Fibroblast of the aortic adventitia (primary cell): ENCODE results near the gene LTA. TPM values are rescaled to one million over a fixed set of nuclear protein-coding genes. Genes with fewer than 3 reads are reported as not detected.

ENCODE experiments used
- DNase-seq: peaks from one replicate; pipeline ENCODE4 v3.0.0-alpha.2; 2010; ENCODE audit warnings: low read depth
- H3K4me3 ChIP-seq: 2 replicates; pipeline ENCODE4 v1.5.1; 2011; ENCODE audit warnings: low read depth, mild to moderate bottlenecking, control low read depth, low read length, moderate library complexity
- CTCF ChIP-seq: IDR thresholded peaks from 2 replicates; pipeline ENCODE4 v1.5.1; 2011; ENCODE audit warnings: mild to moderate bottlenecking, low read length, control low read depth, inconsistent platforms; ENCODE audit not compliant: insufficient read depth
- total RNA-seq: library from RNA; depleted of rRNA; stranded (reverse); fragments of >200 nt; gene quantifications from 2 replicates; pipeline ENCODE4 v1.2.3, GENCODE V29; 2012; ENCODE audit warnings: low replicate concordance

LTA gene
- total RNA-seq, 1 donor, result not detected

GRCh38 chr6:31559958-31560696 is 12.0 kb upstream of the LTA start:
- no peak for TF ChIP-seq CTCF
- peak; percentile 39 for DNase-seq
- H3K4me3 ChIP-seq, result no peak overlapping the region

GRCh38 chr6:31560697-31561058 is 11.4 kb upstream of the LTA start:
- TF ChIP-seq CTCF, result no peak
- H3K4me3 ChIP-seq, result no peak overlapping the region
- no peak for DNase-seq

GRCh38 chr6:31567531-31568370 is 4.3 kb upstream of the LTA start:
- TF ChIP-seq CTCF, result no peak
- H3K4me3 ChIP-seq, result no peak overlapping the region
- DNase-seq, result no peak

GRCh38 chr6:31568537-31568961 is 3.5 kb upstream of the LTA start:
- H3K4me3 ChIP-seq, result no peak overlapping the region
- no peak for DNase-seq
- TF ChIP-seq CTCF, result no peak

- no peak for DNase-seq
- no peak overlapping the region for H3K4me3 ChIP-seq
- TF ChIP-seq CTCF, result no peak
Measured at GRCh38 chr6:31569861-31570536, 2.1 kb upstream of the LTA start.

GRCh38 chr6:31573239-31574105 is 1.4 kb downstream of the LTA start:
- no peak overlapping the region for H3K4me3 ChIP-seq
- TF ChIP-seq CTCF, result no peak
- DNase-seq, result no peak
